DND-41 (cell line): ENCODE data around the gene SMCO1.
A peak's percentile ranks its signal among the peaks of the same experiment; 100 is the strongest.

ENCODE experiments used
- ATAC-seq: fragments of 200-7000 bp; cut with Tn5 transposase; 3 replicates; pipeline ENCODE4 v1.9.1; 2021; ENCODE audit warnings: low read depth; ENCODE audit not compliant: insufficient read depth
- DNase-seq: peaks from one replicate; pipeline ENCODE4 v3.0.0-alpha.2; 2020
- H2AFZ ChIP-seq: 2 replicates; pipeline ENCODE4 v1.6.0; 2012; ENCODE audit warnings: low read depth, low read length
- H3K27ac ChIP-seq: 2 replicates; pipeline ENCODE4 v1.5.1; 2012; ENCODE audit warnings: low read length, inconsistent platforms
- H3K27me3 ChIP-seq: fragments of 200-600 bp; sonication (generic); 2 replicates; pipeline ENCODE4 v1.6.0; 2012; ENCODE audit warnings: low read length, mild to moderate bottlenecking, inconsistent platforms; ENCODE audit not compliant: insufficient read depth, poor library complexity
- H3K36me3 ChIP-seq: 2 replicates; pipeline ENCODE4 v1.5.1; 2012; ENCODE audit warnings: low read length, inconsistent platforms; ENCODE audit not compliant: insufficient read depth
- H3K4me1 ChIP-seq: 2 replicates; pipeline ENCODE4 v1.5.1; 2012; ENCODE audit warnings: mild to moderate bottlenecking, low read length; ENCODE audit not compliant: insufficient read depth
- H3K4me2 ChIP-seq: 2 replicates; pipeline ENCODE4 v1.6.0; 2012; ENCODE audit warnings: mild to moderate bottlenecking, moderate library complexity, low read length, inconsistent platforms; ENCODE audit not compliant: insufficient read depth
- H3K4me3 ChIP-seq, 2 experiments: fragments of 200-600 bp in 1 of 2; shearing (Covaris generic) in 1 of 2; 2 replicates each; pipeline ENCODE4 v1.5.1; 2012 to 2016; ENCODE audit warnings: inconsistent platforms in 2 of 2, low read length in 2 of 2, mild to moderate bottlenecking in 2 of 2, low read depth in 1 of 2, moderate library complexity in 1 of 2
- H3K79me2 ChIP-seq: 2 replicates; pipeline ENCODE4 v1.6.0; 2012; ENCODE audit warnings: low read length, inconsistent platforms; ENCODE audit not compliant: insufficient read depth
- H3K9ac ChIP-seq: 2 replicates; pipeline ENCODE4 v1.6.0; 2012; ENCODE audit warnings: low read depth, mild to moderate bottlenecking, inconsistent platforms, low read length, moderate library complexity
- H3K9me3 ChIP-seq: 2 replicates; pipeline ENCODE4 v1.5.1; 2012; ENCODE audit warnings: low read length, moderate library complexity, mild to moderate bottlenecking, inconsistent platforms; ENCODE audit not compliant: insufficient read depth, severe bottlenecking
- H4K20me1 ChIP-seq: 2 replicates; pipeline ENCODE4 v1.6.0; 2012; ENCODE audit warnings: low read length; ENCODE audit not compliant: insufficient read depth
- EZH2 ChIP-seq: IDR thresholded peaks from 3 replicates; pipeline ENCODE4 v1.6.1; 2012; ENCODE audit warnings: borderline replicate concordance, low read depth, mild to moderate bottlenecking, moderate library complexity, low read length, inconsistent platforms; ENCODE audit not compliant: severe bottlenecking
- TF ChIP-seq, protein P1 (sequence below): IDR thresholded peaks from 2 replicates; pipeline ENCODE4 v1.5.1; 2012; ENCODE audit warnings: borderline replicate concordance, low read length, moderate library complexity, mild to moderate bottlenecking; ENCODE audit not compliant: poor library complexity, severe bottlenecking; ENCODE audit errors: extremely low read depth

SMCO1 gene

DNA sequence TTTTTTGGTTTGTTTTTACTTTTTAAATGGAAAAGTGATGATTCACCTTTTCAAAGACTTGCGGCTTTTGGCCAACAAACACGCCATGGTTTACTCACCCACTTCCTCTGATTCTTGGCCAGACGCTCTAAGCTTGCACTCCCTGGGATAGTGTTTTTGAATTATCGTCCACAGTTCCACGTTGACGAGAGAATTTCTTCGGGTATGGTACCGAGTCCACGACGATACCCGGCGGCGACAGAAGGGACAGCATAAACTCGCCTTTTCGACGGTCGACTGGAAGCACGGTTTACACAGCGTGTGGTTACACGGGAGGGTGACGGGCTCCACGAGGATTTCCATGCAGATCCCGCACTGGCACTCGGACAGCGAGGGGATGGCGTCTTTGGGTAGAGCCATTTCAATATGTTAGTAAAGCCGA lies 12.4 kb downstream of the SMCO1 start:
- Histone ChIP-seq H3K9ac (peak overlapping the region; percentile 78), H2AFZ (peak overlapping the region; percentile 58), H3K4me2 (peak overlapping the region; percentile 81), H3K4me3 (peak overlapping the region; percentile 71 to 82), H3K9me3 (peaks cover 14% of the 10 kb centered on the region), H3K27me3 (no peaks in the 10 kb centered on the region), H3K27ac (peak overlapping the region; percentile 91), H3K79me2 (peaks cover 56% of the 10 kb centered on the region), H3K4me1 (peaks cover 33% of the 10 kb centered on the region), H3K36me3 (peaks cover 23% of the 10 kb centered on the region), H4K20me1 (peaks cover 46% of the 10 kb centered on the region)
- ATAC-seq (peak; percentile 30), DNase-seq (peak; percentile 64)
- TF ChIP-seq EZH2: no peak
- TF ChIP-seq, protein P1, sequence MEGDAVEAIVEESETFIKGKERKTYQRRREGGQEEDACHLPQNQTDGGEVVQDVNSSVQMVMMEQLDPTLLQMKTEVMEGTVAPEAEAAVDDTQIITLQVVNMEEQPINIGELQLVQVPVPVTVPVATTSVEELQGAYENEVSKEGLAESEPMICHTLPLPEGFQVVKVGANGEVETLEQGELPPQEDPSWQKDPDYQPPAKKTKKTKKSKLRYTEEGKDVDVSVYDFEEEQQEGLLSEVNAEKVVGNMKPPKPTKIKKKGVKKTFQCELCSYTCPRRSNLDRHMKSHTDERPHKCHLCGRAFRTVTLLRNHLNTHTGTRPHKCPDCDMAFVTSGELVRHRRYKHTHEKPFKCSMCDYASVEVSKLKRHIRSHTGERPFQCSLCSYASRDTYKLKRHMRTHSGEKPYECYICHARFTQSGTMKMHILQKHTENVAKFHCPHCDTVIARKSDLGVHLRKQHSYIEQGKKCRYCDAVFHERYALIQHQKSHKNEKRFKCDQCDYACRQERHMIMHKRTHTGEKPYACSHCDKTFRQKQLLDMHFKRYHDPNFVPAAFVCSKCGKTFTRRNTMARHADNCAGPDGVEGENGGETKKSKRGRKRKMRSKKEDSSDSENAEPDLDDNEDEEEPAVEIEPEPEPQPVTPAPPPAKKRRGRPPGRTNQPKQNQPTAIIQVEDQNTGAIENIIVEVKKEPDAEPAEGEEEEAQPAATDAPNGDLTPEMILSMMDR: no peak

DNA sequence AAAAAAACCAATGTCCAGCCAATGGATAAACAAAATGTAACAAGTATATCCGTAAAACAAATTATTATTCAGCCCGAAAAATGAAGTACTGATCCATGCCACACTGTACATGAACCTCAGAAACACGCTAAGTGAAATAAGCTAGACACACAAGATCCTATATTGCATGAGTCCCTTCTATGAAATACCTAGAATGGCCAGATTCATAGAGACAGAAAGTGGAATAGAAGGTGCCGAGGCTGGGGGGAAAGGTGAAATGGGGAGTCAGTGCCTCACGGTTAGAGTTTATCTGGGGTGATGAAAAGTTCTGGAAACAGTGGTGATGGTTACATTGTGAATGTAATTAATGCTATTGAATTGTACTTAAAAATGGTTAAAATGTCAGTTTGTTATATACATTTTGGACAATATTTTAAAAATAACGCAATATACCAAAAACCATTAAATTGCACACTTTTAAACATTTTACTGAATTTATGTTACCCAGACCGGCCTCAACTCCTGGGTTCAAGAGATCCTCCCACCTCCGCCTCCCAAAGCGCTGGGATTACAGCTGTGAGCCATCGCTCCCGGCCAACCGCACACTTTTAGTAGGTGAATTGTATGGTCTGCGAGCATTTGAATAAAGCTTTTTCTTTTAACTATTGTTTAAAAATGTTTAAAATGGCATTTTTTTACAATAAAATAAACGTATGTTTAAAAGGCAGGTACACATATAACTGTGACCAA lies 13.7 kb downstream of the SMCO1 start:
- no peak for DNase-seq
- Histone ChIP-seq H3K27me3 (no peaks in the 10 kb centered on the region), H3K36me3 (peaks cover 33% of the 10 kb centered on the region), H3K79me2 (peaks cover 69% of the 10 kb centered on the region), H3K4me2 (peak overlapping the region; percentile 81), H3K9ac (peak overlapping the region; percentile 78), H3K9me3 (peaks cover 4% of the 10 kb centered on the region), H4K20me1 (peaks cover 53% of the 10 kb centered on the region), H3K4me1 (peaks cover 34% of the 10 kb centered on the region), H2AFZ (no peak overlapping the region), H3K4me3 (peak overlapping the region; percentile 71 to 82), H3K27ac (peak overlapping the region; percentile 91)
- TF ChIP-seq EZH2: no peak
- TF ChIP-seq, protein P1: no peak
- ATAC-seq: no peak

DNA sequence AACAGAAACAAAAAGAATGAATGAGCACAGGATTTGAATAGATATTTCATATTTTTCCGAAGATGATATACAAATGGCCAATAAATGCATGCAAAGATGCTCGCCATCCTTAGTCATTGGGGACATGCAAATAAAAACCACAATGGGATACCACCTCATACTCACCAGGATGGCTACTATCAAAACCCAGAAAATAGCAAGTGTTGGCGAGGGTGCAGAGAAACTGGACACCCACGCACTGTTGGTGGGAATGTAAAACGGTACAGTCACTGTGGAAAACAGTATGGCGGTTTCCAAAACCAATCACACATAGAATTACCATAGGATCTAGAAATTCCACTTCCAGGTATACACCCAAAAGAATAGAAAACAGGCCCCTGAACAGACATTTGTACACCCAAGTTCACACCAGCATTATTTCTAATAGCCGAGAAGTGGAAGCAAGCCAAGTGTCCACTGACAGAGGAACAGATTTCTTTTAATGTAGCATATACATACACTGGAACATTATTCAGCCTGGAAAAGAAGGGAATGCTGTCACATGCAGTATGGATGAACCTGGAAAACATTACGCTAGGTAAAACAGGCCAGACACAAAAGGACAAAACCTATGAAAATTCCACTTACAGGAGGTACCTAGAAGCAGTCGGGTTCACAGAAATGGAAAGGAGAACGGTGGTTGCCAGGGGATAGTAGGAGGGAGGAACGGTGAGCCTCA lies 15.2 kb downstream of the SMCO1 start:
- Histone ChIP-seq H3K9me3 (no peaks in the 10 kb centered on the region), H3K4me1 (peaks cover 34% of the 10 kb centered on the region), H3K27me3 (no peaks in the 10 kb centered on the region), H2AFZ (no peak overlapping the region), H3K4me2 (peak overlapping the region; percentile 81), H3K36me3 (peaks cover 46% of the 10 kb centered on the region), H4K20me1 (peaks cover 66% of the 10 kb centered on the region), H3K27ac (peak overlapping the region; percentile 70), H3K79me2 (peaks cover 84% of the 10 kb centered on the region), H3K4me3 (peak overlapping the region; percentile 71 to 82), H3K9ac (peak overlapping the region; percentile 78)
- TF ChIP-seq EZH2: no peak
- TF ChIP-seq, protein P1: no peak
- no peak for ATAC-seq
- DNase-seq: no peak
